Stimulated activated CD4-positive, alpha-beta T cell treated with anti-CD3 and anti-CD28 coated beads, Interleukin-15, amount 100 ng/mL, for 24 hours (primary cell): Measurements from ENCODE around the gene METRNL.
A peak's percentile ranks its signal among the peaks of the same experiment; 100 is the strongest.

Experiments
- DNase-seq: peaks from one replicate; pipeline ENCODE4 v3.0.0-alpha.2; 2020

The METRNL gene

DNA sequence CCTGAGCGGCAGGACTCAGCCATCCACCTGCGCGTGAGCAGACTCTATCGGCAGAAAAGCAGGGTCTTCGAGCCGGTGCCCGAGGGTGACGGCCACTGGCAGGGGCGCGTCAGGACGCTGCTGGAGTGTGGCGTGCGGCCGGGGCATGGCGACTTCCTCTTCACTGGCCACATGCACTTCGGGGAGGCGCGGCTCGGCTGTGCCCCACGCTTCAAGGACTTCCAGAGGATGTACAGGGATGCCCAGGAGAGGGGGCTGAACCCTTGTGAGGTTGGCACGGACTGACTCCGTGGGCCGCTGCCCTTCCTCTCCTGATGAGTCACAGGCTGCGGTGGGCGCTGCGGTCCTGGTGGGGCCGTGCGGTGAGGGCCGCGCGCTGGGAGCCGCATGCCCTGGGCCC is 14.9 kb downstream of the METRNL start:
- DNase-seq = no peak

DNA sequence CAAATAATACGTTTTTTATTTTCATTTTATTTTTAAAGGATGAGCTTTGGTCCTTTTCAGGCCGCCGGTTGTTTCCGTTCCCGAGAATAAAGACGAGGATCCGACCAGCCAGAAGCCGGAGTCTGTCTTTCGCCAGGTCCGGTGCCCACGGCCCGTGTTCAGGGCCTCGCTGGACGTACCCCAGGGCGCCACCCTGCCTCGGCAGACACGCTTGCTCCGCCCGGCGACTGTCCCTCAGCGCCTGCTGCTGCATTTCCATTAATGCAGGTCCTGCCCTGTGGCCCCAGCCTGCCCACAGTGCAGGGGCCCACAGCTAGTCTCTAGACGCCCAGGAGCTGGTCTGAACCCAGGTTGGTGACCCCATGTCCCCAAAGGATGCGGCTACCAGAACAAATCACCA is 15.6 kb downstream of the METRNL start:
- DNase-seq = no peak

DNA sequence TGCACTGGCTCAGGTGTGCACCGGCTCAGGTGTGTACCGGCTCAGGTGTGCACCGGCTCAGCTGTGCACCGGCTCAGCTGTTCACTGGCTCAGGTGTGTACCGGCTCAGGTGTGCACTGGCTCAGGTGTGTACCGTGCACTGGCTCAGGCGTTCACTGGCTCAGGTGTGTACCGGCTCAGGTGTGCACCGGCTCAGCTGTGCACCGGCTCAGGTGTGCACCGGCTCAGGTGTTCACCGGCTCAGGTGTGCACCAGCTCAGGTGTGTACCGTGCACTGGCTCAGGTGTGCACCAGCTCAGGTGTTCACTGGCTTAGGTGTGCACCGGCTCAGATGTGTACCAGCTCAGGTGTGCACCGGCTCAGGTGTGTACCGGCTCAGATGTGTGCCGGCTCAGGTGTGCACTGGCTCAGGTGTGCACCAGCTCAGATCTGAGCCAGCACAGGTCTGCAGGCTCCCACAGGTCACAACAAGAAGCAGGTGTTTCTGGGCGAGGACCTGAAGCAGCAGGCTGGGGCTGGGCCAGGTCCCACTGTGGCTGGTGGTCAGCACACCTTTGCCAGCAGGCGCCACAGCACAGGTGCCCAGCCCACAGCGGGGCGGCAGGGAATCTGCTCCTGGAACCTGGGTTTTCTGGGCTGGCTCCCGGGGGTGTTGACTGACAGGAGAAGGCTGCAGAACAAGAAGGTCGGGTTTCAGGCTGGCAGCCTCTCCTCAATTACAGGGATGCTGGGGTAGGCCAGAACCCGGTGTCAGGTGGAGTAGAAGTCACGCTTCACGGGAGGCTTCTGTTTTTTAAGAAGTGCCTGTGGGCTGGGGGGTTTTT is 17.2 kb downstream of the METRNL start:
- no peak for DNase-seq

DNA sequence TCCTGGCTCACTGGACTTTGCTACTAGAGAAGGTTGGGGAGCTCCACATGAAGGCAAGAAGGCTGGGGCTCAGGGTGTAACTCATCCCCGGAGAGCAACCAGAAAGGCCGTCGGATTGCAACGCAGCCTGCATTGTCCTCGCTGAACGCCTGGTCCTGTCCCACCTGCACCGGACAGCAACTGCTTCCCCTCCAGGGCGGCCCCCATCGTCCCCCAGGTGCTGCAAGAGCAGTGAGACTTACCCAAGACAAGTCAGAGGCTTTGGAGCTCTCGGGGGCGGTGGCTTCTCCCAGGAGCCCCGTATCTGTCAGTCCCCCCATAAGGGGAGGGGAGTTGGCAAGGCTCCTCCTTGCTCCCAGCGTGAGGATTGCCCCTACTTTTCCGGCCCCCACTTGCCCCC is 18.4 kb downstream of the METRNL start:
- no peak for DNase-seq

DNA sequence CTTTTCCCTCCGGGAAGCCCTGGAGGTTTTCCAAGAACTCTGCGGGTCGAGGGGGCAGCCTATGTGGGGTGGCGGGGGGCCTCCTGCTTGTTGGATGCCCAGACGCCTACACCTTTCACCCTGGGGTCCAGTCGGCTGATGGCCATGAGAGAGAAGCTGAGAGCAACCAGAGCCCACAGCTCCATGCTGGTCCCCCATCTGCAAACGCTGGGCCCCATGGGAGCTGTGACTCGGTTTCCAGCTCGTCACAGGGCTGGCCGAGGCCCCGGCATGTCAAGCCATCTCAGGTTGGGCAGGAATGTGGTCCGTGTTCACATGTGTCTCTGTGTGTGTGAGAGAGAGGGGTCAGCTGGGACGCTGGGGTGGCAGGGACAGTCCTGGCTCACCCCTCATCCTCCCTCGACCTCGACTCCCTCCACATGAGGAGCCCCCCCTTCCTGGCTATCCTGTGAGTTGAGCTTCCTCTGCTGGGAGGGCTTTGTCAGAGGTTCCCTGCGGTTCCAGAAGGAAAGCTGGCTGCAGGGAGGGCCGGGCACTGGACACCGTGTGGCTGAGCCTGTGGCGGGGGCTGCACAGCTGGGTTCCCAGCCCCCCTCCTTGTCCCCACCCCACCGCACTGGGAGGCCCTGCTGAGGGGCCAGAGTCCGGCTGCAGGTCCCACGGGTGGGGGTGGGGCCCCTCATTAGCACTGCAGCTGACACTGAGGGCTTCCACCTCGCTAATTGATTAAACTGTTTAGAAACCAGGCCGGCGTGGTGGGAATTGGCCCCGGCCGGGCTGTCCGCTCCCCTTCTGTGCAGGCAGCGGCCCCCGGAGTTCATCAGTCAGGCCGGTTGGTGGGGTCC is 19.1 kb downstream of the METRNL start:
- DNase-seq = no peak

DNA sequence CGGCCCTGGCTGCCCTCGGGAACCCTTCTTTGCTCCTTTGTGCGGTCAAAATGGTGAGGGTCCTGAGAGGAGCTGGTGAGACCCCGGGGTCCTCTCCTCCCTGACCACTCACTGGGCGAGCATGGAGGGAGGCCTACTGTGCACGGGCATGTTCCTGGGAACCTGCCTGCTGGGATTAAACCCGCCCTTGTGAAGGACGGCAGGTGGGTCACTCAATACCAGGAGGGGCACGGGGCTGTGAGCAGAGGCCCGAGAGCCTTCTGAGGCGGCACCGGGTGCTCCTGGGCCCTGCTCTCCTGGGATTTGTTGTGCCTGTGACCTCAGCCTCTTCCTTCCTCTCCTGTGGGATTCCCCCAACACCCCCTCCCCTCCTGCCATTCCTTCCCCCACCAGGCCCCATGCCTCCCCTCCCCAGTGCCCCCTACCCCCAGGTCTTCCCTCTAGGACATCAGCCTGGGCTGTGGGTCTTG is 19.7 kb downstream of the METRNL start:
- DNase-seq = no peak

DNA sequence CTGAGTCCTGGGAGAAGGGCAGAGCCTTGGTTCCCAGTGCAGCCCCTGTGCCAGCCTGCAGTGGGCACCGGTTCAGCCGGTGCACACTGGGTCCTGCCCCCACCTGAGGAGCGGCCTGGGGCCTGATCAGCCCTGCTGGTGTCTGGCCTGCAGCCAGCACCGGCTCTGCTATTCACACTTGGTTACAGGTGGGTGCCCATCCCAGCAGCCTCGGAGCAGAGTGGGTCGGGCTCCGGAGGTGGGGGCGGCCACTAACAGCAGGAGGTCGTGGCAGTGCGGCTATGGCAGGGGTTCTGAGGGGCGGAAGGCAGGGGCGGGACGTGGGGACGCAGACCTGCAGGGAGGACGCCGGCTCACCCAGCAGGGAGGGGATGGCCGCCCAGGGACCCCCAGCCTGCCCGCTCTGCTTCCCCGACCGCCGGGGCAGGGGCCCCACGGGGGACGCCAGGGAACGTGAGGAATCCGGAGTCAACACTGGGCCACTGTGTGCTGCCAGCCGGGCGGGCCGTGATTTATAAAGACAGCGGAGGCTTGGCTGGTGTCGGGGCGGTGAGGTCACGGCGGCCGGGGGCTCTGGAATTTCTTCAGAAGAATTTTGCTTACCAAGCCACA is 20.3 kb downstream of the METRNL start:
- no peak for DNase-seq

DNA sequence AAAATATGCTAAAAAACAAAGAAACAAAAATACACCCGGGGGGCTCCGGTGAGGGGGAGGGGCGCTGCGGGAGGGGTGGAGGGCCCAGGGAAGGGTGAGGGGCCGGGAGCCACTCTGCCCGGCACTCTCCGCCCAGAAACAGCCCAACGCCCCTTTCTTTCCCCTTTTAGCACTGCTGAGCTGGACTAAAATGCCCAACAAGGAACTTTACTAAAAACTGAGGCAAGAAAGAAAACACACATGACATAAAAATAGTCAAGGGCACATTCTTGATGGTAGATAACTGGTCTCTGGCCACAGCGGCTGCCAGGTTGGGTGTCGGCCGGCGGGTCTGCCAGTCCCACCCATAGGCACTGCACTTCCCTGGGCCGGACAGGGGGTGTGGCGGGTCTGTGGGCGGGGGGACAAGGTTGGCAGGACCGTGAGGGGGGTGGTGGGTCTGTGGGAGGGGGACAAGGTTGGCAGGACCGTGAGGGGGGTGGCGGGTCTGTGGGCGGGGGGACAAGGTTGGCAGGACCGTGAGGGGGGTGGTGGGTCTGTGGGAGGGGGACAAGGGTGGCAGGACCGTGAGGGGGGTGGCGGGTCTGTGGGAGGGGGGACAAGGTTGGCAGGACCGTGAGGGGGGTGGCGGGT is 20.9 kb downstream of the METRNL start:
- no peak for DNase-seq

DNA sequence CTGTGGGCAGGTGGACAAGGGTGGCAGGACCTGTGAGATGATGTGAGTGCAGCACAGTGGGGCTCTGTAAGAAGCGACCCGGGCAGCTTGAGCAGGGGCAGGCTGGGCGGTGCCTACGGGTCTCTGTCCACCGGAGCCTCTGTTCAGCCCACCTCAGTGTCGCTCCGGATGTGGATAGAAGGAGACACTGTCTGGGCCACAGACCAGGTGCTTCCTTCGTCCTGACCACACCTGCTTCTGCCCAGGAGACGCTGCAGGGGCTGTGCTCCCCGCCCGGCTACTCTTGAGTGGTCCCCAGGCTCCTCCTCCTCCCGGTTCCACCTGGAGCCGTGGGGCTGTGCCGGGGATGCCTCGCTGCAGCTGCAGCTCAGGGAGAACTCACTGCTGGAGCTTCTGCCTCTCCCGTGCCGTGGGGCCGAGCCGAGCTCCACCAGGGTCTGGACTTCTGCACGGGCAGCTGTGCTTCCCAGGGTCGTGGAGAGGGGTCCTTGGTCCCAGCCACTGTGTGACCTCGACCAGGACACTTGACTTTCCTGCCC is 21.5 kb downstream of the METRNL start:
- no peak for DNase-seq

DNA sequence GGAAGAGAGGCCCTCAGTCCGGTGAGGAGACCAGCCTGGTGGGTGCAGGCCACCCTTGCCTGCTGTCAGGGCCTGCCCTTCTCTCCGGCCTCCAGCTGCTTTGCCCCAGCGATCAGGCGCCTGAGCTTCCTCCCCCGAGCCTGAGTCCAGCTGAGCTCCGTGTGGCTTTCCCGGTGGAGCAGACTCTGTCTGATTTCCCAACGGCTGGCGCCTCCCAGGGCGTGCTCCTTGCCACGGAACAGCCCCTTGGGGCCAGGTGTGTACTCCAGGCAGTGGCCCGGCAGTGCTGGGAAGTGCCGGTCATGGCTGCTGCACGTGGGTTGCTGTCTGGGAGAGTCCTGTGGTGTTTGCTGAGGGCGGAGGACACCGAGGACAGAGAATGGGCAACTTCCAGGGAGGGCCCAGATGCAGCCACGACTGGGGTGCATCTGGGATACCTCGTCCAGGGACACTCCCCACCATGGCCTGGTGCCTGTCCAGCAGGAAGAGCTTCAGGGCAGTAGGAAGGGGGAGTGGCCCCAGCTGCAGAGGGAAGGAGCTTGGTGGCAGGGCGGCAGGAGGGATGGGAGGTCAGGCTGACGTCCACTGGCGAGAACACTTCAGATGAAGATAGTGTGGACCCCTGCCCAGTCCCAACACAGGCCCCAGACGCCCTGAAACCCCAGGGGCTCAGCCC is 22.5 kb downstream of the METRNL start:
- no peak for DNase-seq

DNA sequence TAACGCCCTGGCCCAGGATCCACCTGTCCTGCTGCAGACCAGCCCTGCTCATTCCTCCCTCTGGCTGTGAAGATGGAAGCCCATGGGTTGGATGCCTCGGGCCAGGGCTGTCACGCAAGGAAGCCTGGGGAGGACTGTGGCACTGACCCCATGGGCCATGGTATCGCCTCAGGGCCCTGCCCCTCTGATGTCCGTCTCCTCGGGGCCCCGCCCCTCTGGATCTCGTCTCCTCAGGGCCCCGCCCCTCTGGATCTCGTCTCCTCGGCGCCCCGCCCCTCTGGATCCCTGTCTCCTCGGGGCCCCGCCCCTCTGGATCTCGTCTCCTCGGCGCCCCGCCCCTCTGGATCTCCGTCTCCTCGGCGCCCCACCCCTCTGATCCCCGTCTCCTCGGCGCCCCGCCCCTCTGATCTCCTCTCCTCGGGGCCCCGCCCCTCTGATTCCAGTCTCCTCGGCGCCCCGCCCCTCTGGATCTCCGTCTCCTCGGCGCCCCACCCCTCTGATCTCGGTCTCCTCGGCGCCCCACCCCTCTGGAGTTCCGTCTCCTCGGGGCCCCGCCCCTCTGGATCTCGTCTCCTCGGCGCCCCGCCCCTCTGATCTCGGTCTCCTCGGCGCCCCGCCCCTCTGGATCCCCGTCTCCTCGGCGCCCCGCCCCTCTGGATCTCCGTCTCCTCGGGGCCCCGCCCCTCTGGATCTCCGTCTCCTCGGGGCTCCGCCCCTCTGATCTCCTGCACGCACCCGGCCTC is 24.0 kb downstream of the METRNL start:
- DNase-seq = peak; percentile 68

DNA sequence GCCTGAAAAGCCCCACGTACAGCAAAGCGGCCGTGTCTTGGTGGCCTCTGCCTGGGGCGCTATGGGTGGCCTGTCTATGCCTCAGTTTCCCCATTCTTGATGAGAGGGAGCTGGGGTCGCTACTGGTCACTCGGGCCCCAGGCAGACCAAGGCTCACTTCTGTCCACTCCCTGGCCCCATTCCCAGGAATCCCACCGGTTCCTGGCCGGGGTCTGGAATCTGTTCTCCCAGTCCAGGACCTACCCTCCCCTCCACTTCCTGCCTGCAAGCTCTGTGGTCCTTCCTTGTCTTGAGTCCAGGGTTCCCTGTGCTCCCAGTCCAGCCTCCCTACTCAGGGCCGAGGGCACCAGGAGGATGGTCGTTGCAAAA is 24.5 kb downstream of the METRNL start:
- no peak for DNase-seq

DNA sequence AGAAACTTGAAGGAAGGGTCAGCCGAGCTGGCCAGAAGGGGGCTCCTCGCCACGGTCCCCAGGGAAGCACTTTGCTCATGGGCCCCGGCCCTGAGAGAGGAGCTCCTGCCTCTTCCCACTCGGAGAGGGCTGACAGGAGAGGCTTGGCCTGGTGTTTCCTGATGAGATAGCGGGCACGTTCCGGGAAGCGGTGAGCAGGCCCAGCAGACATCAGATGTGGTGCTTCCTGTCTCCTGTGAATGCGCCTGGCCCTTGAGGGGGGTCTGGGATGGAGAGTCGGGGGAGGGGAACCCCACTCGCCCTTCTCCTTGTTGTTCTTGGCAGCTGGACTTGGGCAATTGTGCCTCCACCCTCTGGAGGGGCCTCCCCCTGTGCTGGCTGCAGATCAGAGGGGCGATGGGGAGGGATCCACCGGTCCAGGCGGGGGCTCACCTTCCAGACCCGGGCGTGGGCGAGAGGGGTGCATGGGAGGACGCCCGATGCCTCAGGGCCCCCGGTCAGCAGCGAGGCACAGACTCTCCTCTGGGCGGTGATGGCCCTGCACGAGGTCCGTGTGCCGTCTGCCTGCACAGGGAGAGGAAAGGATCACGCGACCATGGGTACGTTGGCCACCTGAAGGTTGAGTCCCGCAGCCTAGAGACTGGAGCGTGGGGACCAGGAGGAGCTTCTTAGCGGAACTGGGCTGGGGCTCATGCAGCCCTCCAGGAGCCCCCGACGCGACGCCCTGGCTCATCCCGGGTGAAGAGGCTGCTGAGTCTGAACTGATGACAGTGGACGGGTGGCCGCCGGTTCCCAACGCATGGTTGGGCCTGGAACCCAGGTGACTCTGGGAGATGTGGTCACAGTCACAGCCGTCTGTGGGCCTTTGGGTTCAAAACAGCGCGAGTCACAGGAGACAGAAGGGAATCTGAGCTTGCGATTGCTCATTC is 25.4 kb downstream of the METRNL start:
- no peak for DNase-seq

DNA sequence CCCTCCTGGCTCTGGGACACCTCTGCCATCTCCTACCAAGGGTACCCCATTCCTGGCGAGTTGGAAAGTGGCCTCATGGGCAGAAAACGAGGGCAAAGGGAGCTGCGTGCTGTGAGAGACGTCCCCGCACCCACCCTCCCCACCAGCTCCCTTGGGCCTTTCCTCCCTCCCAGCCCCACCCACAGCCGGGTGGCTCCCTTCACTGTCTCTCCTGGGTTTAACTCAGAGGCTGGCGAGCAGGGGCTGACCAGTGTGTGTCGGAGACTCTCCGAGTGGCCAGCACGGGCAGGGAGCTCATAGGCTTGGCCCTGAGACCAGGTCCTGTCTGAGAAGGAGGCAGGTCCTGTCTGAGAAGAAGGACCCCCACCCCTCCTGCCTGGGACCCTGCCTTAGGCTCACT is 26.1 kb downstream of the METRNL start:
- no peak for DNase-seq

DNA sequence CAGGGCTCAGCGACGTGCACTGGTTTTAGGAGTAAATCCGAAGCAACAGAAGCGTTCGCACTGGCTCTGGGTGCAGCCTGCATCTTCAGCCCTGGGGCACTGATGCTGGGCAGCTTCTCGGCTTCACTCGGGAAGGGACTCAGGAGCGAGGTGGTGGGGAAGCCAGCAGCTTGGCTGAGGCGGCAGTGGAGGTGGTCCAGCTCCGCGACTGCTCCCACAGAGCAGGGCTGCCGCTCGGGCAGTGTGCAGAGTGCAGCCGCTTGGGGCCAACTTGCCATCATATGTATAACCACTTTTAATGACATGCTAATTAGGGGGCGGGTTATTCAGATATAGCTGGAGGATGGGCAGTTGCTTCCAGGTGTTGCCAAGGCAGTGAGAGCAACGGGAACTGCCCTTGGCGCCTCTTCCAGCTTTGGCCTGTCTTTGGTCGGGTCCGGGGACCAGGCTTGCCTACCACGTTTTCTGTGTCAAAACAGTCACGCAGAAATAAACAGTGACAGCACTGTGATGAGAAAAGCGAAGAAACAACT is 26.7 kb downstream of the METRNL start:
- no peak for DNase-seq

DNA sequence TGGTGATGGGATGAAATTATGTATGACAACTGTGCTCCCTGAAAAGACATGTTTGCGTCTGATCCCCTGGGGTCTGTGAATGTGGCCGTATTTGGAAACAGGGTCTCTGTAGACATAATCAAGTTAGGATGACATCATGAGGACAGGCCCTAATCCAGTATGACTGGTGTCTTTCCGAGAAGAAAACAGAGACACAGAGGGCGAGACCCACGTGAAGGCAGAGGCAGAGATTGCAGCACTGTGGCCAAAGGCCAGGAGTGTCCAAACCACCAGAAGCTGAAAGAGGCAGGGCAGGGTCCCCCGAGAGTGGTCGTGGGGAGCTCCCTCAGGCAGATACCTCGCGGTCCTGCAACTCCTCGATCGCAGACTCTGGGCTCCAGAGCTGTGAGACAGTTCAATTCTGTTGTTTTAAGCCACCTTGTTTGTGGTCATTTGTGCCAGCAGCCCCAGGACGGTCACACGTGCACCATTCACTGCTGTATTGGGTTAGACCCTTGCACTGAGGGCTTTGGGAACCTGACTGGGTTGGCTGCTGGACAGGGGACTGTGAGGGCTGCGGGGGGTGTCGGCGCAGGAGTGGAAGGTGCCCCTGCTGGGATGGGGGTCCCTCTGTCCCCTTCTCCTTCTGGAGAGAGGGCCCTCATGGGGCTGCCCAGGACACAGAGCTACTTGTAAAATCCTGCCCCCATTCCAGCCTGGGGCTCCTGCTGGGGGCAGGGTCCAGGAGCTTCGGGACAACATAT is 27.7 kb downstream of the METRNL start:
- DNase-seq = no peak

DNA sequence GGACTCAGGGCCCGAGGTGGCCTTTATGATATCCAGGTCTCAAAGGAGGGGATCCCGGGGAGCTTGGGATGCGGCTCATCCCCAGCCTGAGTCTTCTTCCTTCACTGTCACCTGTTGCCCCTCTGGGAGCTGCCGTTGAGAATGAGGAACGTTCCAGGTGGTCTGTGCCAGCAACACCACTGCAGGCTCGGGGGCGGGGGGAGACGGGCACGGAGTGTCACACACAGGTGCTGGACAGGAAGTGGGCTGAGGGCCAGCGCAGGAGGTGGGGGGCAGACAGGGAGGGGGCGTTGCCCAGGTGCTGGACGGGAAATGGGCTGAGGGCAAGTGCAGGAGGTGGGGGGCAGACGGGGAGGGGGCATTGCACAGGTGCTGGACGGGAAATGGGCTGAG is 28.2 kb downstream of the METRNL start:
- DNase-seq = no peak

DNA sequence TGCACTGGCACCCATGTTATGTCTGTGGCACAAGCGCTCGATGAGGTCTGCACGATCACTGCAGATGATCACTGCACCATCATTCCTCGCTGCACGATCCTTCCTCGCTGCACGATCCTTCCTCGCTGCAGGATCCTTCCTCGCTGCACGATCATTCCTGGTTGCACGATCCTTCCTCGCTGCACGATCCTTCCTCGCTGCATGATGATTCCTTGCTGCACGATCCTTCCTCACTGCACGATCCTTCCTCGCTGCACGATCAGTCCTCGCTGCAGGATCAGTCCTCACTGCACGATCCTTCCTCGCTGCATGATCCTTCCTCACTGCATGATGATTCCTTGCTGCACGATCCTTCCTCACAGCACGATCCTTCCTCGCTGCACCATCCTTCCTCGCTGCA is 29.3 kb downstream of the METRNL start:
- DNase-seq = no peak

DNA sequence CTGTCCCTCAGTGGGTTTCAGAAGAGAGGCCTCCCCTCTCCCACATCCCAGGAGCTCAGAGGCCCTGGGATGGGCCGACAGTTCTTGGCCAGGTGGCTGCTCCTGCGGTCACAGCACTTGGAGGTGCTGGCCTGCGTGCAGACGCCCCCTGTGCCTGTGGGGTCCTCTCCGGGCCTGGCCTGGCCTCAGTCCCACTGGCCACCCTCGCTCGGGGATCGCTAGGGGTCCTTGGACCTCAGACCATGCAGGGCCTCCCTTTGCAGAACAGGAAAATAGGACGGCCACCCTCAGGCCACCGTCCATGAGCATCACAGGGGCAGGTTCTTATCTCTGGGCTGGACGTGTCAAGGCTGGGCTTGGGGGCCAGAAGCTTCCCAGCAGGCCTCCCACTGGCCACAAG is 30.0 kb downstream of the METRNL start:
- DNase-seq = no peak
